ENCODE results near the gene CHML.
A peak's percentile ranks its signal among the peaks of the same experiment; 100 is the strongest.

CHML gene

GRCh38 chr1:241605146-241605805, 34.9 kb downstream of the CHML start:
- no peaks in the 10 kb centered on the region for H3K9me3 ChIP-seq (ENCODE audit: insufficient read depth, low read length, severe bottlenecking)
- no peaks in the 10 kb centered on the region for H3K27me3 ChIP-seq (ENCODE audit: insufficient read depth, low read length, poor library complexity)

DNA sequence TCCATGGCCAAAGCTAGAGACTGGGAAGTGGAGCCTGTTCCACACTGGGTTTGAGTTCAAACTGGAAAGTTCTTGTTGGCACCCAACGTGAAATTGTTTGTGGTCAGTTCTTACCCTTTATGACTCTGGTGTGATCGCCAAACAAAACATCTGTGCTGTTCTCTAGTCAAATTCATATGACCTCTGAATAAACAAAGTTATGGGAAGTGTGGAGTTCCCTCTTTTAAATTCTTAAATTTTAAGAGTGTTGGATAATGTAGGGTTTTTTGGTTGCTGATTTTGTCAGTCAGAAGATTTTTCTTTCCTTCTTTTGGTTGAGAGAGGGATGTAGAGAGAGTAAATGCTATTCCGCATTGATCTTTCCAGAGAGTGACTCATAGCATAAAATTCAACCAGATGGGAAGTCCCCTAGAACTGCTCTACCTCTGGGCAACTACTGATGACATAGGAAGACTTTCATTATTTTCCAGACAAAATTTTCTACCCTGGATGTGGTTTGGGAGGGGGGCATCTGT, 36.4 kb downstream of the CHML start:
- H3K27me3 ChIP-seq (ENCODE audit: insufficient read depth, low read length, poor library complexity): no peaks in the 10 kb centered on the region
- TF ChIP-seq EZH2 (IDR thresholded peaks at IDR 0.05; ENCODE audit: borderline replicate concordance, low read depth, low read length, severe bottlenecking): no peak
- TF ChIP-seq CTCF (IDR thresholded peaks at IDR 0.05; ENCODE audit: borderline replicate concordance, extremely low read depth, low read length, poor library complexity, severe bottlenecking): no peak
- no peak overlapping the region for H3K27ac ChIP-seq (ENCODE audit: low read length)
- H3K79me2 ChIP-seq (ENCODE audit: insufficient read depth, low read length): no peaks in the 10 kb centered on the region
- no peaks in the 10 kb centered on the region for H4K20me1 ChIP-seq (ENCODE audit: insufficient read depth, low read length)
- H3K36me3 ChIP-seq (ENCODE audit: insufficient read depth, low read length): no peaks in the 10 kb centered on the region; the same call in 1 of the 2 replicates
- H2AFZ ChIP-seq (ENCODE audit: low read depth, low read length): no peak overlapping the region
- H3K9me3 ChIP-seq (ENCODE audit: insufficient read depth, low read length, severe bottlenecking): no peaks in the 10 kb centered on the region
- H3K9ac ChIP-seq (ENCODE audit: low read depth, low read length): no peak overlapping the region
- ATAC-seq (ENCODE audit: insufficient read depth, low read depth): no peak
- H3K4me1 ChIP-seq (ENCODE audit: insufficient read depth, low read length): no peaks in the 10 kb centered on the region
- no peak for DNase-seq
- no peak overlapping the region for H3K4me2 ChIP-seq (ENCODE audit: insufficient read depth, low read length)
- no peak overlapping the region for H3K4me3 ChIP-seq (ENCODE audit: low read depth in 1 of 2, low read length in 2 of 2)

More at GRCh38 chr1:241605146-241605805, 34.9 kb downstream of the CHML start:
- Histone ChIP-seq H3K9ac (ENCODE audit: low read depth, low read length) (no peak overlapping the region), H3K4me3 (ENCODE audit: low read depth in 1 of 2, low read length in 2 of 2) (no peak overlapping the region), H3K79me2 (ENCODE audit: insufficient read depth, low read length) (no peaks in the 10 kb centered on the region), H3K4me1 (ENCODE audit: insufficient read depth, low read length) (no peaks in the 10 kb centered on the region), H3K36me3 (ENCODE audit: insufficient read depth, low read length) (no peaks in the 10 kb centered on the region; the same call in 1 of the 2 replicates), H3K4me2 (ENCODE audit: insufficient read depth, low read length) (no peak overlapping the region), H4K20me1 (ENCODE audit: insufficient read depth, low read length) (no peaks in the 10 kb centered on the region), H2AFZ (ENCODE audit: low read depth, low read length) (no peak overlapping the region), H3K27ac (ENCODE audit: low read length) (no peak overlapping the region)
- TF ChIP-seq CTCF (IDR thresholded peaks at IDR 0.05; ENCODE audit: borderline replicate concordance, extremely low read depth, low read length, poor library complexity, severe bottlenecking) (peak; percentile 58), EZH2 (IDR thresholded peaks at IDR 0.05; ENCODE audit: borderline replicate concordance, low read depth, low read length, severe bottlenecking) (no peak)
- ATAC-seq (ENCODE audit: insufficient read depth, low read depth): peak; percentile 42; the same call in 1 of the 3 replicates
- no peak for DNase-seq

GRCh38 chr1:241600496-241600901, 39.7 kb downstream of the CHML start:
- Histone ChIP-seq H3K27ac (ENCODE audit: low read length) (no peak overlapping the region), H2AFZ (ENCODE audit: low read depth, low read length) (no peak overlapping the region), H4K20me1 (ENCODE audit: insufficient read depth, low read length) (no peaks in the 10 kb centered on the region), H3K9ac (ENCODE audit: low read depth, low read length) (no peak overlapping the region), H3K79me2 (ENCODE audit: insufficient read depth, low read length) (no peaks in the 10 kb centered on the region), H3K4me2 (ENCODE audit: insufficient read depth, low read length) (no peak overlapping the region), H3K4me3 (ENCODE audit: low read depth in 1 of 2, low read length in 2 of 2) (no peak overlapping the region), H3K27me3 (ENCODE audit: insufficient read depth, low read length, poor library complexity) (no peaks in the 10 kb centered on the region), H3K9me3 (ENCODE audit: insufficient read depth, low read length, severe bottlenecking) (no peaks in the 10 kb centered on the region), H3K36me3 (ENCODE audit: insufficient read depth, low read length) (no peaks in the 10 kb centered on the region; the same call in 1 of the 2 replicates), H3K4me1 (ENCODE audit: insufficient read depth, low read length) (no peaks in the 10 kb centered on the region)
- no peak for DNase-seq
- TF ChIP-seq EZH2 (IDR thresholded peaks at IDR 0.05; ENCODE audit: borderline replicate concordance, low read depth, low read length, severe bottlenecking): no peak
- no peak for ATAC-seq (ENCODE audit: insufficient read depth, low read depth)

- H3K4me3 ChIP-seq (ENCODE audit: low read depth in 1 of 2, low read length in 2 of 2): no peak overlapping the region
- no peak overlapping the region for H3K4me2 ChIP-seq (ENCODE audit: insufficient read depth, low read length)
- no peak overlapping the region for H3K9ac ChIP-seq (ENCODE audit: low read depth, low read length)
- H3K27ac ChIP-seq (ENCODE audit: low read length): no peak overlapping the region
- H3K9me3 ChIP-seq (ENCODE audit: insufficient read depth, low read length, severe bottlenecking): no peaks in the 10 kb centered on the region
- TF ChIP-seq CTCF (IDR thresholded peaks at IDR 0.05; ENCODE audit: borderline replicate concordance, extremely low read depth, low read length, poor library complexity, severe bottlenecking) (no peak), EZH2 (IDR thresholded peaks at IDR 0.05; ENCODE audit: borderline replicate concordance, low read depth, low read length, severe bottlenecking) (no peak)
- H3K27me3 ChIP-seq (ENCODE audit: insufficient read depth, low read length, poor library complexity): no peaks in the 10 kb centered on the region
- DNase-seq (no peak), ATAC-seq (ENCODE audit: insufficient read depth, low read depth) (no peak)
- no peaks in the 10 kb centered on the region for H3K36me3 ChIP-seq (ENCODE audit: insufficient read depth, low read length)
- no peak overlapping the region for H2AFZ ChIP-seq (ENCODE audit: low read depth, low read length)
- no peaks in the 10 kb centered on the region for H3K4me1 ChIP-seq (ENCODE audit: insufficient read depth, low read length)
- no peaks in the 10 kb centered on the region for H4K20me1 ChIP-seq (ENCODE audit: insufficient read depth, low read length)
- no peaks in the 10 kb centered on the region for H3K79me2 ChIP-seq (ENCODE audit: insufficient read depth, low read length)
Measured at GRCh38 chr1:241598249-241598648, 41.9 kb downstream of the CHML start.

Measured in DND-41 (cell line).